IPS DF 19.7 (cell line): ENCODE data around the gene PABPN1L.

Experiments used
- DNase-seq: peaks from one replicate; pipeline ENCODE4 v3.0.0-alpha.2; 2013; ENCODE audit warnings: low read depth, low spot score

The PABPN1L gene

DNA sequence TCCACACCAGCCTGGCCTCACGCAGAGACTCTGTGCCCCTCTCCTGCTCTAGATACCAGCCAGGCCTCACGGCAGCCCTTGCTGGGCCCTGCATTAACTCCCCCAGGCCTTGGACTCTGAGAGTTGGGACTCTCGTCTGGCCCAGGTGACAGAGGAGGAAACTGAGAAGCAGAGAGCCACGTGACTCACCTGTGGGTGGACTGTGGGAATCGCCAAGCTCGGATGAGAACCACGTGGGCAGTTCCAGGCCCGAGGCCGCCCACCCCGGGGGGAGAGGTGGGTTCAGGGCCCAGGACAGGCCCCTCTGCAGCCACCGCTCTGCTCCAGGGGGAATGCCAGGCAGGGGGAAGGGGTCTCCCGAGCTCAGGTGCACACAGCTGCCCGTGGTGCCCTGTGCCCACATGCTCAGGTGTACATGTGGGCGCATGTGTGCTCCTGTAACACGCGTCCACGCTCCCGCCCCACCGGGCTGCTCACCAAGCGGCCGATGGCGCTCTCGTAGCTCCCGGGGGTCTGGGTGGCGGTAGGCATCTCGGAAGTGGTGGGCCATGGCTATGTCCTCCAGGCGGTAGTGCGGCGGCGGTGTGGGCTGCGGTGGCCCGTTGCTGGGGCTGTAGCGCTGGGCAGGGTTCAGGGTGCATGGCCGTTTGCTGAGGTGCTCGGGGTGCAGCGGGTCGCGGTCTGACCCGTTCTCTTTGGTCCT is 18.3 kb upstream of the PABPN1L start:
- no peak for DNase-seq

DNA sequence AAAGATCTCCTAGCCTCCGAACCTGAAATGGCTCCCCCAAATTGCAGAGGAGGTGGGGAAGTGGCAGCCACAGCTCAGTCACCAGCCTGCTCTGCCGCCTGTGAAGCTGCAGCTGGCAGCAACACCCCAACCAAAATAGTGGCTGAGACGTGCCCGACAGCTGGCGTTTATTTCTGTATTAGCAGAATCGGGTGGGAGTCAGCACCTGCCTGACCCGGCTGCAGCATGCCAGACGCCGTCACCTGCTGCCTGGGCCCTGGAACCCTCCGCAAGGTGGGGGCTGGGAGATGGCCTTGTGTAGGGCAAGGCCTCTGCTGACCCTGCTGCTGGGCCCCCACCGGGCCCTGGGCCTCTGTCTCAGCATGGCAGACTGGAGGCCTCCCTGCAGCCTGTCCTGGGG is 17.5 kb upstream of the PABPN1L start:
- DNase-seq: no peak

DNA sequence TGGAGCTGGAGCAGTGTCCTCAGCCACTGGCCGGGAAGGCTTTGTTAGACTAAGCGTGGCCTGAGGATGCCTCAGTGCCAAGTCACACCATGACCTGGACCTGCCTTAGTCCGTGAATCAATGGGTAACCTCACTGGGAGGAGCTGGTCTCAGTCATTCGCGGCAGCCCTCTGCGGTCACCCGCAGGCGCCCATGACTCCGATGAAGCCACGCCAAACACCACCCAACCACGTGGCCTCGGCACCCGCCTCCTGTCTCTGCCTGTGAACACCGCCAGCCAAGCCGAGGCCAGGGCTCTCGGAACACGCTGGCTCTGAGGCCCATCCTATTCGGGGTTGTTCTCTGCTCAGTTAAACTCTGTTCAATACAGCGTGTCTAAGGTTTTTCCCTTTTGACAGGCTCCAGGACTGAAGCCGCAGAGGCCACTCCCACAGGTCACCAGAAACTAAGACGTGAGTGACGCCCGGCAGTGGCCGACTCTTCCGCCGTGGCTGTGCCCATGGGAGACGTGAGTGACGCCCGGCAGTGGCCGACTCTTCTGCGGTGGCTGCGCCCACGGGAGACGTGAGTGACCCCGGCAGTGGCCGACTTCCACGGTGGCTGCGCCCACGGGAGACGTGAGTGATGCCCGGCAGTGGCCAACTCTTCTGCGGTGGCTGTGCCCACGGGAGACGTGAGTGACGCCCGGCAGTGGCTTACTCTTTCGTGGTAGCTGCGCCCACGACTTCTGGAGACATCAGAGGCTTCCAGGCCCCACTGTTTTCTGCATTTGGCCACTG is 16.8 kb upstream of the PABPN1L start:
- no peak for DNase-seq

DNA sequence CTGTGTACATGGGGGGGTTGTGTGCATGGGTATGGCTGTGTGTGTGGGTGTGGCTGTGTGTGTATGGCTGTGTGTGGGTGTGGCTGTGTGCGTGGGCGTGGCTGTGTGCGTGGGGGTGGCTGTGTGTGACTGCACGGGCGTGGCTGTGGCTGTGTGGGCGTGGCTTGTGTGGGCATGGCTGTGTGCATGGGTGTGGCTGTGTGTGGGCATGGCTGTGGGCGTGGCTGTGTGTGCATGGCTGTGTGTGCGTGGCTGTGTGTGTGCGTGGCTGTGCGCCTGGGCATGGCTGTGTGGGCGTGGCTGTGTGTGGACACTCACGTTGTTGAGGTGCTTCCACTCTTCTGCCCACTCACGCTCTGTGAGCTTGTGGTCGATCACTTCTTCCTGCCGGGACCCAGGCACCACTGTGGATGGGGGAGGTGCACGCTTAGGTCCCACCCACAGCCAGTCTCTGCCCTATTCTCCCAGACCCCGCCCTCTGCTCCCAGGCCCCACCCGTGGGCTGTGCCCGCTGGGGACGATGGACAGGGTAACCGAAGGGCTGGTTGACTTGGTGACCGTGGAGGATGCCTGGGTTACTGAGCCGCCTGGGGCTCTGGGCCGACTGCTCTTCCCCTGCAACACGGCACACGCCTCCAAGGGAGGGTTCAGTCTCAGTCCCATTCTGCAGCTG is 16.0 kb upstream of the PABPN1L start:
- DNase-seq: no peak

DNA sequence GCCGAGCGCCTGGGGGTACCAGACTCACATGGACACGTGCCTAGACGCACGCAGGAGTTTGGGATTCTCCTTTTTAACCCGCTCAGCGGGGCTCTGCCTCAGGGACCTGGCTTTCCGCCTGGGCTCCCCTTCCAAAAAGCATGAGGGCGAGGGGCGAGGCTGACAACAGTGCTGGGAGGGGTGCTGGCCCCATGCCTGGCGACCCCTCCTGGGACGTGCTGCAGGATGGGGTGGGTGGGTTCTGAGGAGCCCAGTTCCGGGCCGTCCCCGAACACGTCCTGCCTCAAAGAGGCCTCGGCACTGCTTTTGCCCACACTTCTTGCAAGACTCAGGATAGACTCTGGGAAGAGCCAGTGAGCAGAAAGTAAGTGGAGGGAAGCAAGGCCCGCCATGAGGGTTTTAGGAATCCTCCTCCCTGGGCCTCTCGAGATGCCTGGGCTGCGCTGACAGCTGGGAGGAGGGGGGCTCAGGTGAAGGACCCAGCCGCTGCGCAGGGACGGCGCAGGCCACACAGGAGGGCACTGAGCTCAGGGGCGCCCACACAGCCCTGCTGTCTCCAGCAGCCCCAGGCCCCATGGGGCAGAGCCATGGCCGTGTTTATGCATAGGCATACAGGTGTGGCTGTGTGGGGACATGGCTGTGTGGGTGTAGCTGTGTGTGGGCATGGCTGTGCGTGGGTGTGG is 15.4 kb upstream of the PABPN1L start:
- no peak for DNase-seq

DNA sequence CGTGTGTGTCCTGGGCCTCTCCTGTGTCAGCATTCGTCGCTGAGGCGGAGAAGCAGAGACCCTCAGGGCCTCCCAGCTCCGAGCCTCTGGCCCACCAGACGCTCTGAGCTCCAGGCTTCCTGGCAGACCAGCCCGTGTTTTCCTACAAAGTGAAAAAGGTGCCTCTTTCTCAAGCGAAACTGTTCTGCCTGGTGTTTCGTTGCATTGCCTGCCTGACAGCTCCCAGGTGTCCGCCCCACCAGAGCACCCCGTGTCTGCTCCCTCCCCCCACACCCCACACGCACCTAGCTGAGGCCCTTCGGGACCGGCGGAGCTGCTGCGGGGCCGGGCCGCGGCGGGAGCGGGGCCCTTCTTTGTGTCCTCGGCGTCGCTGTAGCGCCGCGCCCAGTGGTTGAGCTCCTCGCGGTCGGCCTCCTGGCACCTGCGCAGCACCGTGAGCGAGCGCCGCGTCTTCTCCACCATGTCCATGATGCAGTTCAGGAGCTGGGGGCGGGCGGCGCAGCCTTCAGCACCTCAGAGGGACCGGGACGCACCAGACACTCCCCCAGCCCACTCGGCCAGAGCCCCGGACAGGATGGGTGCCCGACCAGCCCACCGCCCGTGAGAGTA is 14.7 kb upstream of the PABPN1L start:
- DNase-seq: no peak

DNA sequence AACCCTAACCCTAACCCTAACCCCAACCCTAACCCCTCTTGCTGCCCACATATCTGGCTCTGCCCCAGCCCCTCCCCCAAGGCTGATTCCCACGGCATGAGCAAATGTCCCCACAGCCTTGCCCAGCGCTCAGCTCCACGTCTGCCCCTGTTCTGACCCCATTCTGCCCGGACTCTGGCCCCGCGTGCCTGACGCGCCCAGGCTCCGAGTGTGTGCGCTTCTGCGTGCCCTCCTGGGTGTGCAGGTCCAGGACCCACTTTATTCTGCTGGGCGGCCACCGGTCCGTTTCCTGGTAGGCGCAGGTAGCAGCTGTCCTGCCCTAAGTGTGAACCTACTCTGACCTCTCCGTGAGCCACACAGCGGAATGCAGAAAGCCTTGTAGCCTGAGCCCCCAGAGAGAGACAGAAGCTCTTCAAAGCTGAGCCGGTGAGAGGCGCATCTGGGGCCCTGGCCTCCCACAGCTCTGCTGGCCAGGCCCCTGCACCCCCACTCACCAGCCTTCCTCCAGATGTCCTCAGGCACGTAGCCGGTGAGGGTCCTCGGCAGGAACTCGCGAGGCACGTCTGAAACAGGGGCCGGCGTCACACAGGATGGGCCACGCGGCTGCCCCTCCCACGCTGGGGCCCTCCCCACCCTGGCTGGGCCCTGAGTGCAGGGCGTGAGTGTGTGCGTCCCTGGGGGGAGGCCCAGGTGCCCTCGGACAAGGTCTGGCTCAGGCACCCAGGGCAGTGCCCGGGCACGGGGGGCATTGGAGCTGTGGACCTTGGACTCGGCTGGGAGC is 14.0 kb upstream of the PABPN1L start:
- no peak for DNase-seq

DNA sequence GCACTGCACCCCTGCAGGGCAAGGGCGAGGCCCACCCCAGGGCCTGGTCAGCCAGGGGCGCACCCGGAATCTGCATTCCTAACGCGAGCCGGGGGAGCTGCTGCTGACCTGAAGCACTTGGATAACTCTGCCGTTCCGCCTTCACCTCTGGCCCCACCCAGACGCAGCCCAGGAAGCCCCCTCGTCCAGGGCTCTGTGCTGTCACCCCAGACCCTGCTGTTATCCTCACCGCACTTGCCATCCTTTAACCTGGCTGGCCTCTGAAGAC is 13.3 kb upstream of the PABPN1L start:
- DNase-seq: no peak

DNA sequence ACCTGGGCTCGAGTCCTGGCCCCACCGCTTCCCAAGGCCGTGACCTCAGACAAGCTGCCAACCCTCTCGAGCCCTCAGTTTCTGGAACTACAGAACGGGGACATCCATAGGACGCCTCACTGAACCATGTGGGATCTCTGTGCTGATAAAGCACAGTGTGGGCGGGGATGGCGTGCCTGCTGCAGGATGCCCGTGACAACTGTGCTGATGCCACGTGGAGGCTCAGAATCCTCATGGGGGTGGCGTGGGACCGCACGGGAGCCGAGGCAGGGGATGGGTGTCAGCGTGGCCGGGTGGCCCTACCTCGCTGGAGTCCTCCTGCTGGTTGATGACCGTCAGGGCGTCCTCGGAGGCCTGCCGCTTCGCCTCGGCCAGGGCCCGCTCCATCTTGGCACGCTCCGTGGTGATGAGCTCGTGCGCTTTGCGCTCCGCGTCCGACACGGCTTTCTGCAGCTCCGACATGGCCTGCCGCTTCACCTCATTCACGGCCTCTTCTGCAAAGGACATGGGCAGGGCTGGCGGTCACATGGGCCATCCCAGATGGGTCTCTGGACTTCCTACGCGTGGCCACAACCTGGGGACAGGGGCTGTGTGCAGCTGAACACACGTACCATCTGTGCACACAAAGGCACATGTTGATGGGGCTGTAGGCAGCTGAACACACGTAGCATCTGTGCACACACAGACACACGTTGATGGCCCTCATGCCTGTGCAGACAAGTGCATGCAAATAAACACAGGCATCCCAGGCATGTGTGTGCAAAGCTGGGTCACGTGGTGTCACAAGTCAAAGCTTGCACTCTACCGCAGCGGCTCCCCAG is 12.7 kb upstream of the PABPN1L start:
- DNase-seq: no peak

DNA sequence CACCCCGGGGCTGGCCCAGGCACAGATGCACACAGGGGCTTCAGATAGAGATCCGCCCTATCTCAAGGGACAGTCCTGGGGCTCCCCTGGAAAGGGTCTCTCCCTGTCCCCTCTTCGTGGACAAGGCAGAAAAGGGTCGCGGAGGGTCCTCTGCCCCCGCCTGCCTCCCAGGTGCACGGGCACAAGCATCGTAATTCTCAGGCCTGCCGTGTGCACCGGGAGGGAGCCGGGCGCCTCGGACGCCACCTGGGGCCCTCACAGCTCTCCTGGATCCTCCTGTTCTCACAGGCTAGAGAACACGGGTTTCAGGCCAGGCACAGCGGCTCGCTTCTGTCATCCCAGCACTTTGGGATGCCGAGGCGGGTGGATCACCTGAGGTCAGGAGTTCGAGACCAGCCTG is 11.9 kb upstream of the PABPN1L start:
- no peak for DNase-seq

DNA sequence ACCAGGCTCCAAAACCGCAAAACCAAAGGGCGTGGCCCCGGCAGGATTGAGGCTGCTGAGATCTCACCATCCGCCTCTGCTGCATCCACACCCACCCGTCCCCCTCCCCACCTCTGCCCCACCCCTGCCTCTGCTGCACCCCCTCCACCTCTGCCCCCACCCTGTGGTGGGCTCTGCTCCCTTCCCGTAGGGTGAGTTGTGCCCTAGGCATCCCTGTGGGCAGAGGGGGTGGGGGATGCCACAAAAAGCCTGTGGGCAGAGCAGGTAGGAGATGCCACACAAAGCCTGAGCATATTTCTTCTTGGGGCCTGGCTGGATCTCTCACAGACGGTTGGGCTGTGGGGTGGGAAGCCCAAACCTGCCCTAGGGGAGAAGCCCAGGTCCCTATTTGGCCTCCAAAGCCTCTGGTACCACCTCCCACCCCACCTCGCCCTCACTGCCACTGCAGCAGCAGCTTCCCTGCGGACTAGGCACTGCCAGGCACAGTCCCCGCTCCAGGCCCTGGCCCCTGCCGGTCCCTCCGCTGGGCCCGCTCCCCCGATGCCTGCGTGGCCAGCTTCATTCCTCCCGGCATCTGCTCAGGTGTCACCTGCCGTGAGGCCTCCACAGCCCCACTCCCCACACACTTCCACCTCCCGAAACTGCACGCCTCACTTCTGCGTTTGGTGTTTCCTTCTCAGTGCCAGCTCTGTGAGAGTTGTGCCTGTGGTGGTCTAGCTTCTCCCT is 11.3 kb upstream of the PABPN1L start:
- no peak for DNase-seq

DNA sequence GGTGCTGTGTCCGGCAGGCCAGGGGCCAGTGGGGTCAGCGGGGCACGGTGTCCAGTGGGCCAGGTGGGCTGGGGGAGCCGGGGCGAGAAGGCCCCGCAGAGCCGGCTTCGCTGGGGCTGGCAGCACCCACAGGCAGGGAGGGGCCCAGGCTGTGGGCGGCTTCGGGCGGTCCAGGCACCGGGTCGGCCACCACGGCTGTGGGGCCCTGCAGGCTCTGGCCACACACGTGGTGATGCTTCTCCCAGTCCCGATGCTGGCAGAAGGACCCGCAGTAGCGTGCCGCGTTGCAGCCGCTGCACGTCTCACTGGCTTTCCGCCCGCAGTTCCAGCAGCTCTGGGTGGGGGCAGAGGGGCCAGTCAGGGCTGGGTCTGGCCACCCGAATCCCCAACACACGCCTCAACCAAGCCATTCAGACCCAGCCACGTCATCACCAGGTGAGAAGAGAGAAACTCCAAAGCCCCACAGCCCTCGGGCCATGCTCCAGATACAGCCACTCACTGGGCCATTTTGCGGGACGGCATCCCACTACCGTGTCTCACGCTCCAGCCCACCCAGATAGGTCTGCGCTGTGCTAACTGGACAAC is 10.6 kb upstream of the PABPN1L start:
- no peak for DNase-seq

DNA sequence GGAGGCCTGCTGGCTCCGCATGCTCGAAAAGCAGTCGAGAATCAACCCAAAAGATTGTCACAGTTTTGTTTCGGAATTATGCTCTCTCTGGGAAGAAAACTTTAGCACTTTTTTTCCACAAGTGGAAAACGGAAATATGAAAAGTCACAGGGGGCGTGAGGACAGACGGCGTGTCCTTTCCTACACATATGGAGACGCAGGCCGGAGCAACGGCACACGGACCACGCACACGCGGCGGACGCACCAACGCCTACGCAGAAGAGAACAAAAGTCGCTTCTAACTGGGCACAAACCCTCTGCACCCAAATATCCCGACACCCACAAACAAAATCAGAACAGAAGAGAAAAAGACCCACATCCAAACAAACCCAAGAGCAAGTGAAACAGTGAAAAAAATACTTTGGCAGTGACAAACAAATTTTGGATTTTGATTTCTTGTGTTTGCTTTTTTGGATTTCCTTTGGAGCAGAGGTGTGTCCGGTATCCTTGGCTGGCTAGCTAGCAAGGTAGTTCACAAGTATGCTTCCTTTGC is 9.3 kb upstream of the PABPN1L start:
- no peak for DNase-seq

DNA sequence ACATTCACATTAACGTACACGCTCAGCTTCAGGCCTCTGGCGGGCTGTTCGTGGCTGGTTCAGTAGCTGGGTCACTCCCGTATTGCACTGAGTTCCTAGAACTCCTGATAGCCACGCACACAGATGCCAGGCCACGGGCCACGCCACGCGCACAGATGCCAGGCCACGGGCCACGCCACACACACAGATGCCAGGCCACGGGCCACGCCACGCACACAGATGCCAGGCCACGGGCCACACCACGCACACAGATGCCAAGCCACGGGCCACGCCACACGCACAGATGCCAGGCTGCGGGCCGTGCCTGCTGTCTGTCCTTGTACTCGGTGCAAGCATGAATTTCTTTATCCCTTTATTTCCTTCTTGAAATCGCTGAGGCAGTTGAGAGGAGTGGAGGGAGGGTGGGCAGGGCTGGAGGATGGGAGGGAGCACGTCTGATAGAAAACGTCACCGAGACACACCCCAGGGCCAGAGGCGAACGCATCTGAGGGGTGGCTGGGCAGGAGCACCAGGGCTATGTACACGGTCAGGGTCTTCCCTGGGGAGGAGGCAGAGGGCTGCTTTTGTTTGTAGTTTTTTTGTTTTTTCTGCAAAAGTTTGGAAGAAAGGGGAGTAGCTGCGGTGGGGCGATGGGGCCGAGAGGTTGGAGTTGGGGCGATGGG is 8.6 kb upstream of the PABPN1L start:
- DNase-seq: no peak

DNA sequence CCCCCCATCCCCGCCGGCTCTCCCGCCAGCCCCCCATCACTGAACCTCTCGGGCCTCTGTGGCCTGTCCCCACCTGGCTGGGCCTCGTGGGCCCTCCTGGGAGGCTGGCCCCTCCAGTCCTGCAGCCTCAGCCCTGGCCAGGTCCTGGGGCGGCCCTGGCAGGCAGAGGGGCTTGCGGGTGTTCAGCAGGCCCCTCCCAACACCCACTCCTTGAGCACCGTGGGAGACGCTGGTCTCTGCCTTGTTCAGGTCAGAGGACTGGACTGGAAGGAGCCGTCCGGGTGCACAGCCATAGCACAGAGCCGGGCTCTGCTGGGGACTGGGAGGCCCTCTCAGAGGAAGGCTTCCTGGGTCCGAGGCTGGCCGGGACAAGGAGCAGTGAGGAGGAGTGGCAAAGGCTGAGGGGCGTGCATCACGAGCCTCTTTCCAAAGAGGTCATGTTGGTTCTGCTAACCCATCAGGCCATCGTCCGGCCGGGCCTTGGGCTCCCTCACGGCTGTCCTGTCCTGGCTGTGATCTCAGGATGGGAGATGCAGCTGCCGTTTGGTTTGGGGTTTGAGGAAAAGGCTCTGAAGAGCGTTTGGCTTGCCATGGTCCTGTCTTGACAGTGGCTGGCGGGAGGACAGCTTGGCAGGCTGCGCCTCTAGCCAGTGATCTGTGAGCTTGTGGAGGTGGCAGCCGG is 6.3 kb upstream of the PABPN1L start:
- DNase-seq: no peak

DNA sequence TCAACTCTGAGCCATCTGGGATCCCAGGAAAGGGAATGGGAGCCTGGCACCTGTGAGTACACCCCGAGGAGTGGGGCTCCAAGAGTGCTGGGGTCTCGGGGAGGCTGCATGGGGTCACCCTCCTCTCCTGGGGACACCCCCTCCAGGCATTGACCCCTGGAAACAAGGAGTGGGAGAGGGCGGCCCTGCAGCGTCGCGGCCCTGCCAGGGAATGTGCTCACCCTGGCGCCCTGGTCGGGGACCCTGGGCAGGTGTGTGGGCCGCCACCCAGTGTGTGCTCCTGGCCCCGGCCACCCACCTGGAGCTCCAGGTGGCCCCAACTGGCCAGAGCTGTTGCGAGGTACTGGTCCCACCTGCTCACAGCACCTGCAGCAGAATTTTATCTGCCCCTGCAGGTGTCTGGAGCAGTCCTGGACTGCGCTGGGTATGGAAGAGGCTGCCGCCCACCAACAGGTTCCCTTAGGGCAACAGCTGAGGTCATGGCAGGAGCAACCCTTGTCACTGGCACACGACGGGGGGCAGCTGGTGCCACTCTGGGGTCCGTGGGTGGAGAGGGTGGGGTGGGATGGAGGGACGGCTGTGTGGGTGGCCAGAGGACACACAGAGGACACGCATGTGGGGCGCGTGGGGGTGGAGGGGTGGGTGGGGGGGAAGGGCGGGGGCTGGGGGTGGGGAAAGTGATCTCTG is 5.4 kb upstream of the PABPN1L start:
- no peak for DNase-seq

DNA sequence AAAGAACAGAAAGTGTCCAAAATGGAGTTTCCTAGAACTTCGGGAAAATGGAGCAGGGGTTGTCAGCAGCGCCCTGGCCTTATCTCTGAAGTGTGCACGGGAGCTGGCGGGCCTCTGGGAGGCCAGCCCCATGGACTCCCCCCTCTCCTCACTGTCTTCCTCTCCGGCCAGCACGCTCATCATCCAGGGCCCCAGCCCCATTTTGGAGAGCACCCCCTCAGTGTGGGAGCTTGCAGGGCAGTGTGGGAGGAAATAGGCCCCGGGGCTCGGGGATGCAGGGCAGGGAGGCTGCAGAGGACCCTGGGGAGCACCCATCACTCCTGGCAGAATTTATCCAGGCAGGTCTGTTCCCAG is 4.9 kb upstream of the PABPN1L start:
- DNase-seq: no peak
